22Rv1 (cell line): ENCODE measurements around the gene PGAM4.

Experiments
- ZFX ChIP-seq: fragments of 450-650 bp; IDR thresholded peaks from 2 replicates; pipeline ENCODE4 v1.6.1; 2017; ENCODE audit warnings: antibody characterized with exemption, borderline replicate concordance
- TF ChIP-seq, protein P1 (sequence below): fragments of 450-650 bp; IDR thresholded peaks from 2 replicates; pipeline ENCODE4 v1.5.1; 2017; ENCODE audit warnings: mild to moderate bottlenecking

DNA sequence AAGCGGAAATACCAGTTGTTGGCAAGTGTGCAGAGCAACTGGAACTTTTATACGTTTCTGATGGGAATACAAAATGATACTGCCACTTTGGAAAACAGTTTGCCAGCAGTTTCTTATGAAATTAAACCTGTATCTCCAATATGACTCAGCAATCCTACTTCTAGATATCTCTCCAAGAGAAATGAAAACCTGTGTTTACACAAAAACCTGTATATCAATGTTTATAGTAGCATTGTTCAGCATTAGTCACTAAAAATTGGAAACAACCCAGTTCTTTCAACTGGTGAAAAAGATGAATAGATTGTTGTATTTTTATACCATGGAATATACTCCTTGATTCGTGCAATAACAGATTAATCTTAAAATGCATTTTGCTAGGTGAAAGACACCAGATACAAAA lies 32.1 kb downstream of the PGAM4 start:
- TF ChIP-seq, protein P1, sequence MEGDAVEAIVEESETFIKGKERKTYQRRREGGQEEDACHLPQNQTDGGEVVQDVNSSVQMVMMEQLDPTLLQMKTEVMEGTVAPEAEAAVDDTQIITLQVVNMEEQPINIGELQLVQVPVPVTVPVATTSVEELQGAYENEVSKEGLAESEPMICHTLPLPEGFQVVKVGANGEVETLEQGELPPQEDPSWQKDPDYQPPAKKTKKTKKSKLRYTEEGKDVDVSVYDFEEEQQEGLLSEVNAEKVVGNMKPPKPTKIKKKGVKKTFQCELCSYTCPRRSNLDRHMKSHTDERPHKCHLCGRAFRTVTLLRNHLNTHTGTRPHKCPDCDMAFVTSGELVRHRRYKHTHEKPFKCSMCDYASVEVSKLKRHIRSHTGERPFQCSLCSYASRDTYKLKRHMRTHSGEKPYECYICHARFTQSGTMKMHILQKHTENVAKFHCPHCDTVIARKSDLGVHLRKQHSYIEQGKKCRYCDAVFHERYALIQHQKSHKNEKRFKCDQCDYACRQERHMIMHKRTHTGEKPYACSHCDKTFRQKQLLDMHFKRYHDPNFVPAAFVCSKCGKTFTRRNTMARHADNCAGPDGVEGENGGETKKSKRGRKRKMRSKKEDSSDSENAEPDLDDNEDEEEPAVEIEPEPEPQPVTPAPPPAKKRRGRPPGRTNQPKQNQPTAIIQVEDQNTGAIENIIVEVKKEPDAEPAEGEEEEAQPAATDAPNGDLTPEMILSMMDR = no peak
- no peak for TF ChIP-seq ZFX
